ENCODE results near the gene FLNC. TPM values are rescaled to one million over a fixed set of nuclear protein-coding genes. Genes with fewer than 3 reads are reported as not detected.

FLNC gene
- total and polyA plus RNA-seq, 2 of the 4 experiments (the other 2 are of a cell fraction): 116 to 154 TPM

GRCh38 chr7:128875523-128875948, 45.3 kb downstream of the FLNC start:
- no peak overlapping the region for H3K4me2 ChIP-seq (ENCODE audit: low read depth, low read length)
- H4K20me1 ChIP-seq (ENCODE audit: insufficient read depth, low read length): no peaks in the 10 kb centered on the region
- H4K5ac ChIP-seq (ENCODE audit: low read depth, low read length): no peak overlapping the region
- H3K36me3 ChIP-seq (ENCODE audit: control insufficient read depth, insufficient read depth, low read length): no peaks in the 10 kb centered on the region
- POLR2A ChIA-PET (ENCODE audit: unreplicated experiment): no interaction called here
- H2BK20ac ChIP-seq (ENCODE audit: low read depth, low read length): no peak overlapping the region
- ATAC-seq (ENCODE audit: low read depth) (no peak), DNase-seq (no peak)
- H2AFZ ChIP-seq (replicated peaks; ENCODE audit: low read length, poor library complexity): no peak overlapping the region
- no peak overlapping the region for H2BK15ac ChIP-seq (ENCODE audit: low read depth, low read length)
- H2AK9ac ChIP-seq (replicated peaks; ENCODE audit: low read depth, low read length, poor library complexity): no peak overlapping the region
- H3K4me3 ChIP-seq (ENCODE audit: insufficient read depth, low read depth, low read length): no peak overlapping the region
- no peaks in the 10 kb centered on the region for H3K4me1 ChIP-seq (ENCODE audit: control insufficient read depth, insufficient read depth, low read length)
- no peak overlapping the region for H4K8ac ChIP-seq (ENCODE audit: low read depth in 2 of 2, low read length in 2 of 2)
- CTCF ChIA-PET: interaction anchor here (0.6 kb wide), 2 partner anchors 43 to 93 kb away, joined by 3 read pairs; no protein-coding TSS in a partner anchor
- no peaks in the 10 kb centered on the region for H3K9me3 ChIP-seq (ENCODE audit: control insufficient read depth, insufficient read depth, low read length)
- no peak overlapping the region for H3K27ac ChIP-seq (ENCODE audit: insufficient read depth, low read length)
- no peaks in the 10 kb centered on the region for H3K9me1 ChIP-seq (ENCODE audit: insufficient read depth, low read length)
- H3K14ac ChIP-seq (replicated peaks; ENCODE audit: low read depth, low read length): no peak overlapping the region
- TF ChIP-seq MAZ (IDR thresholded peaks at IDR 0.05; ENCODE audit: borderline replicate concordance, low read depth, low read length) (no peak), POLR2A (IDR thresholded peaks at IDR 0.05; ENCODE audit: low read depth, low read length) (no peak), RFX5 (IDR thresholded peaks at IDR 0.05; ENCODE audit: low read depth, low read length) (no peak), CHD1 (IDR thresholded peaks at IDR 0.05; ENCODE audit: low read depth, low read length) (no peak), RCOR1 (IDR thresholded peaks at IDR 0.05; ENCODE audit: insufficient replicate concordance, low read length) (no peak), CEBPB (IDR thresholded peaks at IDR 0.05; ENCODE audit: low read depth, low read length) (no peak), MXI1 (IDR thresholded peaks at IDR 0.05; ENCODE audit: borderline replicate concordance, low read depth, low read length) (no peak), MAFK (IDR thresholded peaks at IDR 0.05; ENCODE audit: low read depth, low read length) (no peak), SMC3 (IDR thresholded peaks at IDR 0.05; ENCODE audit: low read depth, low read length) (no peak), BHLHE40 (IDR thresholded peaks at IDR 0.05; ENCODE audit: low read depth, low read length) (no peak), NFE2L2 (IDR thresholded peaks at IDR 0.05; ENCODE audit: low read depth, low read length) (no peak), FOS (IDR thresholded peaks at IDR 0.05; ENCODE audit: low read depth, low read length) (no peak), RAD21 (IDR thresholded peaks at IDR 0.05; ENCODE audit: low read length) (no peak)
- TF ChIP-seq, protein P1, sequence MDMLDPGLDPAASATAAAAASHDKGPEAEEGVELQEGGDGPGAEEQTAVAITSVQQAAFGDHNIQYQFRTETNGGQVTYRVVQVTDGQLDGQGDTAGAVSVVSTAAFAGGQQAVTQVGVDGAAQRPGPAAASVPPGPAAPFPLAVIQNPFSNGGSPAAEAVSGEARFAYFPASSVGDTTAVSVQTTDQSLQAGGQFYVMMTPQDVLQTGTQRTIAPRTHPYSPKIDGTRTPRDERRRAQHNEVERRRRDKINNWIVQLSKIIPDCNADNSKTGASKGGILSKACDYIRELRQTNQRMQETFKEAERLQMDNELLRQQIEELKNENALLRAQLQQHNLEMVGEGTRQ (IDR thresholded peaks at IDR 0.05; ENCODE audit: low read depth, low read length): no peak
- TF ChIP-seq, protein P2, sequence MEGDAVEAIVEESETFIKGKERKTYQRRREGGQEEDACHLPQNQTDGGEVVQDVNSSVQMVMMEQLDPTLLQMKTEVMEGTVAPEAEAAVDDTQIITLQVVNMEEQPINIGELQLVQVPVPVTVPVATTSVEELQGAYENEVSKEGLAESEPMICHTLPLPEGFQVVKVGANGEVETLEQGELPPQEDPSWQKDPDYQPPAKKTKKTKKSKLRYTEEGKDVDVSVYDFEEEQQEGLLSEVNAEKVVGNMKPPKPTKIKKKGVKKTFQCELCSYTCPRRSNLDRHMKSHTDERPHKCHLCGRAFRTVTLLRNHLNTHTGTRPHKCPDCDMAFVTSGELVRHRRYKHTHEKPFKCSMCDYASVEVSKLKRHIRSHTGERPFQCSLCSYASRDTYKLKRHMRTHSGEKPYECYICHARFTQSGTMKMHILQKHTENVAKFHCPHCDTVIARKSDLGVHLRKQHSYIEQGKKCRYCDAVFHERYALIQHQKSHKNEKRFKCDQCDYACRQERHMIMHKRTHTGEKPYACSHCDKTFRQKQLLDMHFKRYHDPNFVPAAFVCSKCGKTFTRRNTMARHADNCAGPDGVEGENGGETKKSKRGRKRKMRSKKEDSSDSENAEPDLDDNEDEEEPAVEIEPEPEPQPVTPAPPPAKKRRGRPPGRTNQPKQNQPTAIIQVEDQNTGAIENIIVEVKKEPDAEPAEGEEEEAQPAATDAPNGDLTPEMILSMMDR (conservative IDR thresholded peaks at IDR 0.05; ENCODE audit: low read depth, low read length): no peak
- TF ChIP-seq, protein P3, sequence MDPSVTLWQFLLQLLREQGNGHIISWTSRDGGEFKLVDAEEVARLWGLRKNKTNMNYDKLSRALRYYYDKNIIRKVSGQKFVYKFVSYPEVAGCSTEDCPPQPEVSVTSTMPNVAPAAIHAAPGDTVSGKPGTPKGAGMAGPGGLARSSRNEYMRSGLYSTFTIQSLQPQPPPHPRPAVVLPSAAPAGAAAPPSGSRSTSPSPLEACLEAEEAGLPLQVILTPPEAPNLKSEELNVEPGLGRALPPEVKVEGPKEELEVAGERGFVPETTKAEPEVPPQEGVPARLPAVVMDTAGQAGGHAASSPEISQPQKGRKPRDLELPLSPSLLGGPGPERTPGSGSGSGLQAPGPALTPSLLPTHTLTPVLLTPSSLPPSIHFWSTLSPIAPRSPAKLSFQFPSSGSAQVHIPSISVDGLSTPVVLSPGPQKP (IDR thresholded peaks at IDR 0.05; ENCODE audit: borderline replicate concordance, low read depth, low read length): no peak
- no peak overlapping the region for H4K91ac ChIP-seq (ENCODE audit: insufficient read depth, low read depth, low read length)
- BruUV-seq (replicated peaks): no TSS peak
- no peak overlapping the region for H3K4ac ChIP-seq (ENCODE audit: low read depth, low read length)
- no peak overlapping the region for H3K56ac ChIP-seq (ENCODE audit: extremely low read depth, insufficient read depth, low read length)
- intact Hi-C loops (cut with micrococcal nuclease) (no loop called here), in situ Hi-C loops (cut with MboI; ENCODE audit: low sequenced_read_pairs) (loop anchor here (25.0 kb wide), 1 partner anchor 413 kb away; the partner anchor contains the start of gene HILPDA), dilution Hi-C loops (cut with HindIII; ENCODE audit: low sequenced_read_pairs, unreplicated experiment) (no loop called here)
- no peak overlapping the region for H2AK5ac ChIP-seq (ENCODE audit: low read depth, low read length)
- no peak overlapping the region for H2BK5ac ChIP-seq (ENCODE audit: low read depth, low read length, poor library complexity, severe bottlenecking)
- peaks cover 23% of the 10 kb centered on the region for H3K27me3 ChIP-seq (ENCODE audit: control insufficient read depth, insufficient read depth, low read length)
- H3K79me1 ChIP-seq (ENCODE audit: low read depth in 1 of 2, low read length in 2 of 2): no peaks in the 10 kb centered on the region
- H3K9ac ChIP-seq (ENCODE audit: low read depth, low read length): no peak overlapping the region
- no peak overlapping the region for H3K23ac ChIP-seq (ENCODE audit: low read depth, low read length)
- no peak overlapping the region for H3K18ac ChIP-seq (ENCODE audit: low read depth, low read length)
- WGBS, 2 experiments (ENCODE audit: extremely low coverage in 2 of 2, insufficient read length in 1 of 2): 0% methylated on average over 1 of the region's 8 CpGs; no CpG with 5 or more reads in 1 of the 2 experiments
- H2BK120ac ChIP-seq (ENCODE audit: low read depth, low read length): no peak overlapping the region

Data from IMR-90 (cell line).